GM20431 (cell line): ENCODE data around the gene UBE2G1.
"Not testable (repeated sequence)": the region's sequence is repeated elsewhere in the genome, so short reads cannot be mapped to it uniquely, and the experiment has no call there.

Experiments used
- in situ Hi-C: fragments of 300-500 bp; cut with MseI, MboI; formaldehyde crosslinking; loops from one replicate; pipeline ENCODE4 v1.15.0; 2020; ENCODE audit warnings: low sequenced_read_pairs; ENCODE audit not compliant: unreplicated experiment

UBE2G1 gene

GRCh38 chr17:4261452-4261851 is 105.0 kb downstream of the UBE2G1 start:
- in situ Hi-C loops = no loop called here

GRCh38 chr17:4258867-4259266 is 107.6 kb downstream of the UBE2G1 start:
- in situ Hi-C loops = no loop called here

- in situ Hi-C loops = no loop called here
Observed at GRCh38 chr17:4256952-4257351, 109.5 kb downstream of the UBE2G1 start.

- in situ Hi-C loops = not testable (repeated sequence)
Observed at GRCh38 chr17:4255271-4255670, 111.2 kb downstream of the UBE2G1 start.

- in situ Hi-C loops = no loop called here
Observed at GRCh38 chr17:4250887-4251286, 115.6 kb downstream of the UBE2G1 start.

GRCh38 chr17:4249452-4250029 is 116.9 kb downstream of the UBE2G1 start:
- in situ Hi-C loops = no loop called here

- in situ Hi-C loops = no loop called here
Observed at GRCh38 chr17:4248504-4249277, 117.8 kb downstream of the UBE2G1 start.

GRCh38 chr17:4247971-4248388 is 118.5 kb downstream of the UBE2G1 start:
- in situ Hi-C loops = no loop called here

GRCh38 chr17:4247361-4247970 is 119.0 kb downstream of the UBE2G1 start:
- in situ Hi-C loops = no loop called here

GRCh38 chr17:4246674-4247073 is 119.8 kb downstream of the UBE2G1 start:
- in situ Hi-C loops = no loop called here

GRCh38 chr17:4241535-4241934 is 124.9 kb downstream of the UBE2G1 start:
- in situ Hi-C loops = no loop called here

GRCh38 chr17:4236456-4236855 is 130.0 kb downstream of the UBE2G1 start:
- in situ Hi-C loops = no loop called here

- in situ Hi-C loops = no loop called here
Observed at GRCh38 chr17:4235372-4236279, 130.8 kb downstream of the UBE2G1 start.

- in situ Hi-C loops = no loop called here
Observed at GRCh38 chr17:4234401-4234800, 132.1 kb downstream of the UBE2G1 start.

- in situ Hi-C loops = no loop called here
Observed at GRCh38 chr17:4233668-4234258, 132.7 kb downstream of the UBE2G1 start.

- in situ Hi-C loops = no loop called here
Observed at GRCh38 chr17:4232168-4232813, 134.2 kb downstream of the UBE2G1 start.

- in situ Hi-C loops = no loop called here
Observed at GRCh38 chr17:4229627-4230541, 136.6 kb downstream of the UBE2G1 start.

- in situ Hi-C loops = no loop called here
Observed at GRCh38 chr17:4221899-4222659, 144.4 kb downstream of the UBE2G1 start.
